SK-N-SH (cell line): Measurements from ENCODE around the gene ESRP2. TPM values are rescaled to one million over a fixed set of nuclear protein-coding genes. Genes with fewer than 3 reads are reported as not detected.

Experiments used
- CTCF ChIA-PET: fragments of 300-600, 350-600 bp; formaldehyde crosslinking; extraction: SDS; loops from one replicate; lab custom pipeline; 2021; lab: Yijun Ruan, JAX
- POLR2A ChIA-PET: fragments of 350-600 bp; sonication (Branson Sonifier 250); formaldehyde crosslinking; extraction: SDS; loops from one replicate; lab custom pipeline; 2020; ENCODE audit warnings: antibody characterized with exemption, inconsistent platforms; lab: Yijun Ruan, JAX
- DNase-seq: peaks from one replicate; pipeline ENCODE4 v3.0.0; 2012
- H2AFZ ChIP-seq: fragments of 200-600 bp; sonication (generic); 2 replicates; pipeline ENCODE4 v1.8.1; 2016; ENCODE audit warnings: antibody characterized with exemption, mild to moderate bottlenecking, low read depth
- H3F3A ChIP-seq: fragments of 200-600 bp; sonication (generic); replicated peaks from 2 replicates; pipeline ENCODE3; 2016; ENCODE audit warnings: antibody characterized with exemption, mild to moderate bottlenecking; ENCODE audit not compliant: insufficient read depth
- H3K27ac ChIP-seq, 2 experiments: fragments of 200-500 bp in 1 of 2; fragments of 200-600 bp in 1 of 2; sonication (Bioruptor generic) in 1 of 2; sonication (generic), shearing (Covaris generic) in 1 of 2; 2 replicates each; pipeline versions ENCODE4 v1.5.1 to v1.6.1; 2014 to 2016; ENCODE audit warnings: low read depth in 2 of 2, inconsistent platforms in 1 of 2, low read length in 1 of 2, mild to moderate bottlenecking in 1 of 2, mixed read lengths in 1 of 2
- H3K27me3 ChIP-seq: fragments of 200-600 bp; sonication (generic), shearing (Covaris generic); 2 replicates; pipeline ENCODE4 v1.6.1; 2016; ENCODE audit warnings: mixed run types; ENCODE audit not compliant: insufficient read depth
- H3K36me3 ChIP-seq, 2 experiments: fragments of 200-500 bp in 1 of 2; fragments of 200-600 bp in 1 of 2; sonication (Bioruptor generic) in 1 of 2; sonication (generic) in 1 of 2; replicated peaks in 1 of 2; 2 replicates each; pipeline versions ENCODE3 to v1.5.1; 2014 to 2016; ENCODE audit warnings: low read length in 1 of 2, mild to moderate bottlenecking in 1 of 2; ENCODE audit not compliant: insufficient read depth in 2 of 2, control insufficient read depth in 1 of 2
- H3K4me1 ChIP-seq, 2 experiments: fragments of 200-500 bp in 1 of 2; fragments of 200-600 bp in 1 of 2; sonication (Bioruptor generic) in 1 of 2; sonication (generic), shearing (Covaris generic) in 1 of 2; 2 replicates each; pipeline versions ENCODE4 v1.5.1 to v1.6.1; 2014 to 2016; ENCODE audit warnings: low read depth in 1 of 2, low read length in 1 of 2, mixed run types in 1 of 2; ENCODE audit not compliant: insufficient read depth in 2 of 2, control insufficient read depth in 1 of 2
- H3K4me2 ChIP-seq: fragments of 200-600 bp; sonication (generic), shearing (Covaris generic); 2 replicates; pipeline ENCODE4 v1.6.1; 2017; ENCODE audit warnings: mixed run types
- H3K4me3 ChIP-seq, 2 experiments: fragments of 200-500 bp in 1 of 2; fragments of 200-600 bp in 1 of 2; sonication (Bioruptor generic) in 1 of 2; sonication (generic), shearing (Covaris generic) in 1 of 2; 2 replicates each; pipeline versions ENCODE4 v1.5.1 to v1.8.1; 2014 to 2016; ENCODE audit warnings: low read depth in 2 of 2, inconsistent platforms in 1 of 2, low read length in 1 of 2, mild to moderate bottlenecking in 1 of 2, mixed read lengths in 1 of 2, moderate library complexity in 1 of 2
- H3K79me2 ChIP-seq: fragments of 200-600 bp; sonication (generic); 2 replicates; pipeline ENCODE4 v1.8.1; 2017; ENCODE audit warnings: mild to moderate bottlenecking; ENCODE audit not compliant: insufficient read depth
- H3K9ac ChIP-seq: fragments of 200-600 bp; sonication (generic); 2 replicates; pipeline ENCODE4 v1.6.1; 2017; ENCODE audit warnings: mixed run types
- H3K9me2 ChIP-seq: fragments of 200-600 bp; sonication (generic); 2 replicates; pipeline ENCODE4 v1.6.1; 2017; ENCODE audit warnings: mixed run types
- H3K9me3 ChIP-seq: fragments of 200-600 bp; sonication (generic); 2 replicates; pipeline ENCODE4 v1.6.1; 2017; ENCODE audit warnings: mixed run types, mild to moderate bottlenecking, moderate library complexity
- H4K20me1 ChIP-seq: fragments of 200-600 bp; sonication (generic); 2 replicates; pipeline ENCODE4 v1.6.1; 2017; ENCODE audit warnings: mild to moderate bottlenecking, mixed run types; ENCODE audit not compliant: insufficient read depth
- CHD2 ChIP-seq: fragments of 150-350 bp; IDR thresholded peaks from 2 replicates; pipeline ENCODE4 v1.6.1; 2018; ENCODE audit warnings: low read length; ENCODE audit not compliant: partially characterized antibody
- ELF1 ChIP-seq: IDR thresholded peaks from 2 replicates; pipeline ENCODE4 v1.4.0; 2012
- EZH2phosphoT487 ChIP-seq: fragments of 200-600 bp; sonication (generic); IDR thresholded peaks from 2 replicates; pipeline ENCODE4 v1.6.1; 2017; ENCODE audit warnings: low read depth, mixed run types, mild to moderate bottlenecking, antibody characterized with exemption, moderate library complexity, borderline replicate concordance
- FOXJ3 ChIP-seq: sonication (generic); formaldehyde crosslinking; IDR thresholded peaks from 2 replicates; pipeline ENCODE4 v1.5.1; 2020; ENCODE audit warnings: mild to moderate bottlenecking, missing genetic modification reagents
- GATA2 ChIP-seq: sonication (generic); formaldehyde crosslinking; IDR thresholded peaks from 2 replicates; pipeline ENCODE4 v1.5.0; 2020; ENCODE audit warnings: mild to moderate bottlenecking, missing genetic modification reagents
- MEF2A ChIP-seq: IDR thresholded peaks from 2 replicates; pipeline ENCODE4 v1.4.0; 2012; ENCODE audit warnings: low read depth, borderline replicate concordance
- MXI1 ChIP-seq: IDR thresholded peaks from 2 replicates; pipeline ENCODE4 v1.6.1; 2012; ENCODE audit warnings: mild to moderate bottlenecking, low read depth, low read length, improper control_type of control experiment
- NFIC ChIP-seq: IDR thresholded peaks from 2 replicates; pipeline ENCODE4 v1.4.0; 2012; ENCODE audit warnings: borderline replicate concordance
- NRF1 ChIP-seq: IDR thresholded peaks from 2 replicates; pipeline ENCODE4 v1.6.1; 2012; ENCODE audit warnings: low read depth, mild to moderate bottlenecking, low read length
- POLR2AphosphoS5 ChIP-seq: IDR thresholded peaks from 2 replicates; pipeline ENCODE4 v1.6.1; 2012; ENCODE audit warnings: low read depth, low read length
- RAD21 ChIP-seq: IDR thresholded peaks from 2 replicates; pipeline ENCODE4 v1.6.1; 2012; ENCODE audit warnings: mild to moderate bottlenecking, low read length
- RCOR1 ChIP-seq: fragments of 150-350 bp; IDR thresholded peaks from 2 replicates; pipeline ENCODE4 v1.6.1; 2017; ENCODE audit warnings: antibody characterized with exemption, low read length
- RFX5 ChIP-seq: IDR thresholded peaks from 2 replicates; pipeline ENCODE4 v1.6.1; 2012; ENCODE audit warnings: mild to moderate bottlenecking, improper control_type of control experiment, low read length
- TAF1 ChIP-seq: IDR thresholded peaks from 2 replicates; pipeline ENCODE4 v1.6.1; 2012; ENCODE audit warnings: low read depth, mild to moderate bottlenecking, low read length, moderate library complexity, borderline replicate concordance
- TEAD4 ChIP-seq: IDR thresholded peaks from 2 replicates; pipeline ENCODE4 v1.4.0; 2012; ENCODE audit warnings: mild to moderate bottlenecking, borderline replicate concordance; ENCODE audit not compliant: insufficient read depth
- YY1 ChIP-seq: IDR thresholded peaks from 2 replicates; pipeline ENCODE4 v1.4.0; 2012; ENCODE audit warnings: low read depth, mild to moderate bottlenecking
- WGBS: methylation state at CpG from one replicate; pipeline ENCODE4 v1.1.6; 2017; ENCODE audit warnings: low lambda C conversion rate; 5-methylcytosine and 5-hydroxymethylcytosine counted together
- polyA plus RNA-seq, 3 experiments: library from polyadenylated mRNA; depleted of rRNA; stranded (reverse); fragments of >200 nt; gene quantifications; 2 replicates each; pipeline ENCODE4 v1.2.3, GENCODE V29; 2012
- TF ChIP-seq, protein P1 (sequence below): IDR thresholded peaks from 2 replicates; pipeline ENCODE4 v1.4.0; 2012; ENCODE audit warnings: low read depth, borderline replicate concordance
- TF ChIP-seq, protein P2 (sequence below): IDR thresholded peaks from 2 replicates; pipeline ENCODE4 v1.4.0; 2012; ENCODE audit warnings: low read depth
- TF ChIP-seq, protein P3 (sequence below): IDR thresholded peaks from 2 replicates; pipeline ENCODE4; 2012
- TF ChIP-seq, protein P4 (sequence below): IDR thresholded peaks from 2 replicates; pipeline ENCODE4 v1.6.1; 2012; ENCODE audit warnings: mild to moderate bottlenecking, low read depth, low read length, moderate library complexity

ESRP2 gene
- polyA plus RNA-seq, 1 of the 3 experiments (the other 2 are of a cell fraction): 0.07 TPM

GRCh38 chr16:68246121-68246520 is 10.2 kb upstream of the ESRP2 start:
- H3K36me3 ChIP-seq: peaks cover 0 to 4% of the 10 kb centered on the region in 2 experiments
- no peaks in the 10 kb centered on the region for H3K9me2 ChIP-seq
- H3K4me3 ChIP-seq: peak overlapping the region; percentile 88 to 92
- H3K27me3 ChIP-seq: no peaks in the 10 kb centered on the region
- no peaks in the 10 kb centered on the region for H3K9me3 ChIP-seq
- H3K4me1 ChIP-seq: peaks cover 7 to 15% of the 10 kb centered on the region in 2 experiments; a peak in 2 of 4 replicates
- H3K27ac ChIP-seq: no peak overlapping the region
- WGBS: 43% methylated on average over 5 of the region's 7 CpGs
- POLR2A ChIA-PET: no interaction called here
- DNase-seq: no peak
- H3K79me2 ChIP-seq: peaks cover 13% of the 10 kb centered on the region
- peak overlapping the region; percentile 92 for H3K4me2 ChIP-seq
- TF ChIP-seq MEF2A (no peak), RCOR1 (no peak), FOXJ3 (CRISPR knock-in tag) (no peak)
- TF ChIP-seq, protein P1, sequence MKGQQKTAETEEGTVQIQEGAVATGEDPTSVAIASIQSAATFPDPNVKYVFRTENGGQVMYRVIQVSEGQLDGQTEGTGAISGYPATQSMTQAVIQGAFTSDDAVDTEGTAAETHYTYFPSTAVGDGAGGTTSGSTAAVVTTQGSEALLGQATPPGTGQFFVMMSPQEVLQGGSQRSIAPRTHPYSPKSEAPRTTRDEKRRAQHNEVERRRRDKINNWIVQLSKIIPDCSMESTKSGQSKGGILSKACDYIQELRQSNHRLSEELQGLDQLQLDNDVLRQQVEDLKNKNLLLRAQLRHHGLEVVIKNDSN: no peak
- TF ChIP-seq, protein P2, sequence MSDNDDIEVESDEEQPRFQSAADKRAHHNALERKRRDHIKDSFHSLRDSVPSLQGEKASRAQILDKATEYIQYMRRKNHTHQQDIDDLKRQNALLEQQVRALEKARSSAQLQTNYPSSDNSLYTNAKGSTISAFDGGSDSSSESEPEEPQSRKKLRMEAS: no peak
- TF ChIP-seq, all 33 proteins: peak for 0
- Histone ChIP-seq H3K9ac (0 out of 2 replicates have a peak overlapping the region, but pooled peaks have one; percentile 66), H2AFZ (no peak overlapping the region), H4K20me1 (no peaks in the 10 kb centered on the region), H3F3A (no peaks in the 10 kb centered on the region)
- CTCF ChIA-PET: interaction anchor here (3.3 to 3.4 kb wide), 2 partner anchors 15 to 18 kb away, joined by 15 to 22 read pairs; partner anchors contain the start of gene SLC7A6

GRCh38 chr16:68244903-68245853 is 9.3 kb upstream of the ESRP2 start, which contains the start of gene PLA2G15:
PLA2G15 (plus strand) TSS chr16:68245373; CDS start chr16:68245427, 54 bp downstream.
- POLR2A ChIA-PET: interaction anchor here (0.8 kb wide), 2 partner anchors 14 to 19 kb away, joined by 3 read pairs; partner anchors contain the start of gene SLC7A6
- peaks cover 7 to 15% of the 10 kb centered on the region in 2 experiments; a peak in 2 of 4 replicates for H3K4me1 ChIP-seq
- peak within 1 kb of the TSS; percentile 92 for H3K4me2 ChIP-seq
- H3K27ac ChIP-seq: peak within 1 kb of the TSS in 1 of 2 experiments; percentile 24; a peak in 1 of 4 replicates
- peak; percentile 100 for DNase-seq
- no peaks in the 10 kb centered on the region for H3F3A ChIP-seq
- peak within 1 kb of the TSS; percentile 71 for H2AFZ ChIP-seq
- no peaks in the 10 kb centered on the region for H3K27me3 ChIP-seq
- no peaks in the 10 kb centered on the region for H3K36me3 ChIP-seq
- 1% methylated on average over 30 of the region's 75 CpGs for WGBS
- peak within 1 kb of the TSS; percentile 88 to 92 for H3K4me3 ChIP-seq
- peak within 1 kb of the TSS; percentile 66 for H3K9ac ChIP-seq
- H3K9me2 ChIP-seq: no peaks in the 10 kb centered on the region
- no peaks in the 10 kb centered on the region for H4K20me1 ChIP-seq
- peaks cover 13% of the 10 kb centered on the region for H3K79me2 ChIP-seq
- CTCF ChIA-PET: interaction anchor here (0.8 to 3.4 kb wide), 5 partner anchors 15 to 599 kb away, joined by 3 to 22 read pairs (median 3); partner anchors contain the start of gene SLC7A6
- H3K9me3 ChIP-seq: no peaks in the 10 kb centered on the region
- TF ChIP-seq YY1 (no peak), NRF1 (no peak), MXI1 (no peak), POLR2AphosphoS5 (peak; percentile 41; the same call in 1 of the 2 replicates), TAF1 (peak; percentile 13; the same call in 1 of the 2 replicates), CHD2 (peak; percentile 82), RAD21 (no peak), RFX5 (peak; percentile 56; the same call in 1 of the 2 replicates), ELF1 (peak; percentile 85), TEAD4 (no peak), GATA2 (CRISPR knock-in tag) (no peak; the same call in 1 of the 2 replicates), EZH2phosphoT487 (no peak), RCOR1 (no peak), NFIC (no peak)
- TF ChIP-seq, protein P3, sequence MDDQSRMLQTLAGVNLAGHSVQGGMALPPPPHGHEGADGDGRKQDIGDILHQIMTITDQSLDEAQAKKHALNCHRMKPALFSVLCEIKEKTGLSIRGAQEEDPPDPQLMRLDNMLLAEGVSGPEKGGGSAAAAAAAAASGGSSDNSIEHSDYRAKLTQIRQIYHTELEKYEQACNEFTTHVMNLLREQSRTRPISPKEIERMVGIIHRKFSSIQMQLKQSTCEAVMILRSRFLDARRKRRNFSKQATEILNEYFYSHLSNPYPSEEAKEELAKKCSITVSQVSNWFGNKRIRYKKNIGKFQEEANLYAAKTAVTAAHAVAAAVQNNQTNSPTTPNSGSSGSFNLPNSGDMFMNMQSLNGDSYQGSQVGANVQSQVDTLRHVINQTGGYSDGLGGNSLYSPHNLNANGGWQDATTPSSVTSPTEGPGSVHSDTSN: no peak
- TF ChIP-seq, protein P4, sequence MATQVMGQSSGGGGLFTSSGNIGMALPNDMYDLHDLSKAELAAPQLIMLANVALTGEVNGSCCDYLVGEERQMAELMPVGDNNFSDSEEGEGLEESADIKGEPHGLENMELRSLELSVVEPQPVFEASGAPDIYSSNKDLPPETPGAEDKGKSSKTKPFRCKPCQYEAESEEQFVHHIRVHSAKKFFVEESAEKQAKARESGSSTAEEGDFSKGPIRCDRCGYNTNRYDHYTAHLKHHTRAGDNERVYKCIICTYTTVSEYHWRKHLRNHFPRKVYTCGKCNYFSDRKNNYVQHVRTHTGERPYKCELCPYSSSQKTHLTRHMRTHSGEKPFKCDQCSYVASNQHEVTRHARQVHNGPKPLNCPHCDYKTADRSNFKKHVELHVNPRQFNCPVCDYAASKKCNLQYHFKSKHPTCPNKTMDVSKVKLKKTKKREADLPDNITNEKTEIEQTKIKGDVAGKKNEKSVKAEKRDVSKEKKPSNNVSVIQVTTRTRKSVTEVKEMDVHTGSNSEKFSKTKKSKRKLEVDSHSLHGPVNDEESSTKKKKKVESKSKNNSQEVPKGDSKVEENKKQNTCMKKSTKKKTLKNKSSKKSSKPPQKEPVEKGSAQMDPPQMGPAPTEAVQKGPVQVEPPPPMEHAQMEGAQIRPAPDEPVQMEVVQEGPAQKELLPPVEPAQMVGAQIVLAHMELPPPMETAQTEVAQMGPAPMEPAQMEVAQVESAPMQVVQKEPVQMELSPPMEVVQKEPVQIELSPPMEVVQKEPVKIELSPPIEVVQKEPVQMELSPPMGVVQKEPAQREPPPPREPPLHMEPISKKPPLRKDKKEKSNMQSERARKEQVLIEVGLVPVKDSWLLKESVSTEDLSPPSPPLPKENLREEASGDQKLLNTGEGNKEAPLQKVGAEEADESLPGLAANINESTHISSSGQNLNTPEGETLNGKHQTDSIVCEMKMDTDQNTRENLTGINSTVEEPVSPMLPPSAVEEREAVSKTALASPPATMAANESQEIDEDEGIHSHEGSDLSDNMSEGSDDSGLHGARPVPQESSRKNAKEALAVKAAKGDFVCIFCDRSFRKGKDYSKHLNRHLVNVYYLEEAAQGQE: no peak
